Measurements from ENCODE around the gene EDDM13. TPM values are rescaled to one million over a fixed set of nuclear protein-coding genes. Genes with fewer than 3 reads are reported as not detected.

The EDDM13 gene
- total RNA-seq (2016; rRNA removed; fragmentation: Illumina TruSeq; extraction: Trizol) (not detected in 2 replicates), polyA plus RNA-seq (2011; rRNA removed) (not detected in 2 replicates), polyA minus RNA-seq (2011; rRNA and poly(A)+ RNA removed; ENCODE audit: low replicate concordance) (not detected in 2 replicates), Bru-seq, nascent RNA (percentile 8 among the genes with signal in this experiment), BruChase-seq, experiment 1, labeled RNA remaining after a 6-hour chase (percentile 3 among the genes with signal in this experiment), BruChase-seq, experiment 2, labeled RNA remaining after a 2-hour chase (not detected)
- not detected in 2 replicates for total RNA-seq (2016; cell fraction: cytosol; rRNA removed; fragmentation: Illumina TruSeq; extraction: Trizol; ENCODE audit: low read depth)
- total RNA-seq (2016; cell fraction: insoluble cytoplasmic fraction; rRNA removed; fragmentation: Illumina TruSeq; extraction: Trizol), result not detected in 2 replicates
- not detected in 2 replicates for total RNA-seq (2016; cell fraction: membrane; rRNA removed; fragmentation: Illumina TruSeq; extraction: Trizol)
- not detected in 2 replicates for total RNA-seq (2016; cell fraction: nucleus; rRNA removed; fragmentation: Illumina TruSeq; extraction: Trizol)
- not detected in 2 replicates for polyA plus RNA-seq (2011; cell fraction: cytosol; rRNA removed)
- polyA plus RNA-seq (2011; cell fraction: nucleus; rRNA removed), result not detected in 2 replicates
- polyA plus RNA-seq (2012), result 0.41 TPM in 1 of 2 replicates, not detected in the other
- not detected in 2 replicates for polyA plus RNA-seq (2016; cell fraction: cytosol; fragmentation: Illumina TruSeq; extraction: Trizol; ENCODE audit: low read depth)
- polyA plus RNA-seq (2016; cell fraction: insoluble cytoplasmic fraction; fragmentation: Illumina TruSeq; extraction: Trizol; ENCODE audit: low read depth), result not detected in 2 replicates
- polyA plus RNA-seq (2016; cell fraction: membrane; fragmentation: Illumina TruSeq; extraction: Trizol; ENCODE audit: low read depth), result not detected in 2 replicates
- not detected in 2 replicates for polyA plus RNA-seq (2016; cell fraction: nucleus; fragmentation: Illumina TruSeq; extraction: Trizol; ENCODE audit: insufficient read depth, low read depth)
- polyA minus RNA-seq (2011; cell fraction: cytosol; rRNA and poly(A)+ RNA removed), result not detected in 2 replicates
- not detected in 2 replicates for polyA minus RNA-seq (2011; cell fraction: nucleus; rRNA and poly(A)+ RNA removed)
- long read RNA-seq, experiment 1, result 0 reads
- long read RNA-seq, experiment 2, result 0 reads

GRCh38 chr19:56272161-56272798 lies at the start of gene EDDM13:
TSS of gene EDDM13 (plus strand) at chr19:56272748. CDS start at chr19:56272835, 87 bp downstream.
- Histone ChIP-seq H3K4me2 (ENCODE audit: low read depth, low read length) (no peak within 1 kb of the TSS), H4K20me1 (ENCODE audit: insufficient read depth, low read length) (no peaks in the 10 kb centered on the region), H3K27ac (ENCODE audit: extremely low read length, insufficient read depth, low read length) (no peak within 1 kb of the TSS), H3K27me3 (ENCODE audit: control insufficient read depth in 1 of 2, insufficient read depth in 2 of 2, low read length in 2 of 2) (no peaks in the 10 kb centered on the region), H3K36me3 (replicated peaks in 1 of 2; ENCODE audit: control insufficient read depth in 1 of 2, insufficient read depth in 2 of 2, low read length in 2 of 2) (no peaks in the 10 kb centered on the region; a peak in 2 of 5 replicates), H2AFZ (ENCODE audit: low read length) (no peak within 1 kb of the TSS), H3K9me3 (ENCODE audit: low read length) (no peaks in the 10 kb centered on the region), H3K4me3 (replicated peaks in 1 of 3; ENCODE audit: insufficient read depth in 1 of 3, low read depth in 2 of 3, low read length in 3 of 3) (no peak within 1 kb of the TSS), H3K4me1 (ENCODE audit: insufficient read depth, low read length) (no peaks in the 10 kb centered on the region), H3K79me2 (ENCODE audit: insufficient read depth, low read length) (no peaks in the 10 kb centered on the region), H3K9ac (ENCODE audit: insufficient read depth, low read depth, low read length) (no peak within 1 kb of the TSS)
- ChIA-PET POLR2A (no interaction called here), CTCF (ENCODE audit: low intra/inter-chr PET ratio, low total read pairs) (no interaction called here)
- no peak for DNase-seq (ENCODE audit: low spot score)
- intact Hi-C loops (cut with micrococcal nuclease; ENCODE audit: unreplicated experiment) (no loop called here), in situ Hi-C loops (cut with HindIII; ENCODE audit: extremely low pct_ligation_motif_present, low pct_unique_long_range_greater_than_20kb) (no loop called here)
- WGBS (ENCODE audit: low lambda C conversion rate), result 85% methylated on average over 6 of the region's 6 CpGs
- no peak for ATAC-seq
- BruUV-seq (replicated peaks), result no TSS peak
- FAIRE-seq, result no peak
- no peak for TF ChIP-seq HNRNPLL (IDR thresholded peaks at IDR 0.05; ENCODE audit: low read depth, low read length, poor library complexity, severe bottlenecking)
- TF ChIP-seq AHDC1 (CRISPR knock-in tag; IDR thresholded peaks at IDR 0.05; ENCODE audit: borderline replicate concordance), result no peak
- TF ChIP-seq ZNF646 (CRISPR knock-in tag; IDR thresholded peaks at IDR 0.05), result no peak
- TF ChIP-seq BCL3 (CRISPR knock-in tag; IDR thresholded peaks at IDR 0.05), result no peak
